IMR-90 (cell line): ENCODE data around the gene GLCCI1. TPM values are rescaled to one million over a fixed set of nuclear protein-coding genes. Genes with fewer than 3 reads are reported as not detected.

ENCODE experiments used
- ATAC-seq: fragments of 200-7000 bp; cut with Tn5 transposase; 2 replicates; pipeline ENCODE4 v1.9.1; 2020; ENCODE audit warnings: low read depth, mild to moderate bottlenecking, moderate library complexity
- BruUV-seq: library from RNA; stranded (reverse); fragments of 400-500 nt; replicated peaks from 2 replicates; lab custom pipeline; 2021; lab: Mats Ljungman, UMichigan
- CTCF ChIA-PET: fragments of 300-600 bp; formaldehyde crosslinking; extraction: SDS; loops from one replicate; lab custom pipeline; 2021; ENCODE audit warnings: antibody characterized with exemption; lab: Yijun Ruan, JAX
- POLR2A ChIA-PET: fragments of 300-600 bp; sonication (Branson Sonifier 250); formaldehyde crosslinking; loops from one replicate; lab custom pipeline; 2022; ENCODE audit warnings: antibody characterized with exemption; ENCODE audit not compliant: unreplicated experiment; lab: Charles Lee
- DNase-seq: peaks from one replicate; pipeline ENCODE4 v3.0.0; 2013
- H2AFZ ChIP-seq: replicated peaks from 2 replicates; pipeline ENCODE3; 2013; ENCODE audit warnings: low read length, mild to moderate bottlenecking; ENCODE audit not compliant: poor library complexity
- H2AK5ac ChIP-seq: 2 replicates; pipeline ENCODE4 v1.6.1; 2013; ENCODE audit warnings: low read depth, low read length, inconsistent platforms
- H2AK9ac ChIP-seq: replicated peaks from 2 replicates; pipeline ENCODE3; 2013; ENCODE audit warnings: mild to moderate bottlenecking, low read depth, low read length, moderate library complexity; ENCODE audit not compliant: poor library complexity
- H2BK120ac ChIP-seq: 2 replicates; pipeline ENCODE4 v1.6.1; 2013; ENCODE audit warnings: low read depth, low read length, inconsistent platforms
- H2BK15ac ChIP-seq: 3 replicates; pipeline ENCODE4 v1.6.1; 2013; ENCODE audit warnings: low read depth, low read length, inconsistent platforms
- H2BK20ac ChIP-seq: 2 replicates; pipeline ENCODE4 v1.6.1; 2013; ENCODE audit warnings: low read depth, mild to moderate bottlenecking, inconsistent platforms, low read length, moderate library complexity
- H2BK5ac ChIP-seq: 2 replicates; pipeline ENCODE4 v1.6.1; 2013; ENCODE audit warnings: mild to moderate bottlenecking, low read depth, low read length, inconsistent platforms; ENCODE audit not compliant: poor library complexity, severe bottlenecking
- H3K14ac ChIP-seq: replicated peaks from 2 replicates; pipeline ENCODE4 v1.6.1; 2013; ENCODE audit warnings: low read depth, low read length, inconsistent platforms
- H3K18ac ChIP-seq: 2 replicates; pipeline ENCODE4 v1.6.1; 2013; ENCODE audit warnings: low read depth, low read length, control low read depth
- H3K23ac ChIP-seq: 2 replicates; pipeline ENCODE4 v1.6.1; 2013; ENCODE audit warnings: low read depth, low read length, inconsistent platforms
- H3K27ac ChIP-seq: 2 replicates; pipeline ENCODE4 v1.5.1; 2013; ENCODE audit warnings: mild to moderate bottlenecking, control low read depth, low read length; ENCODE audit not compliant: insufficient read depth
- H3K27me3 ChIP-seq: 2 replicates; pipeline ENCODE4 v1.6.1; 2013; ENCODE audit warnings: low read length; ENCODE audit not compliant: control insufficient read depth, insufficient read depth
- H3K36me3 ChIP-seq: 2 replicates; pipeline ENCODE4 v1.6.1; 2013; ENCODE audit warnings: low read length, mixed read lengths; ENCODE audit not compliant: control insufficient read depth, insufficient read depth
- H3K4ac ChIP-seq: 2 replicates; pipeline ENCODE4 v1.6.1; 2013; ENCODE audit warnings: low read depth, low read length, inconsistent platforms
- H3K4me1 ChIP-seq: 2 replicates; pipeline ENCODE4 v1.6.1; 2013; ENCODE audit warnings: low read length, mixed read lengths; ENCODE audit not compliant: control insufficient read depth, insufficient read depth
- H3K4me2 ChIP-seq: 2 replicates; pipeline ENCODE4 v1.6.1; 2013; ENCODE audit warnings: low read depth, mild to moderate bottlenecking, control low read depth, low read length, moderate library complexity
- H3K4me3 ChIP-seq: 2 replicates; pipeline ENCODE4 v1.5.1; 2013; ENCODE audit warnings: low read depth, mild to moderate bottlenecking, control low read depth, low read length, moderate library complexity; ENCODE audit not compliant: insufficient read depth
- H3K56ac ChIP-seq: 2 replicates; pipeline ENCODE4 v1.6.1; 2013; ENCODE audit warnings: low read length, inconsistent platforms; ENCODE audit not compliant: insufficient read depth; ENCODE audit errors: extremely low read depth
- H3K79me1 ChIP-seq, 2 experiments: 2 replicates each; pipeline ENCODE4 v1.6.1; 2013; ENCODE audit warnings: low read length in 2 of 2, inconsistent platforms in 1 of 2, low read depth in 1 of 2
- H3K9ac ChIP-seq: 2 replicates; pipeline ENCODE4 v1.6.1; 2013; ENCODE audit warnings: low read depth, low read length, control low read depth
- H3K9me1 ChIP-seq: 2 replicates; pipeline ENCODE4 v1.6.1; 2013; ENCODE audit warnings: low read length, inconsistent platforms; ENCODE audit not compliant: insufficient read depth
- H3K9me3 ChIP-seq: 2 replicates; pipeline ENCODE4 v1.6.1; 2013; ENCODE audit warnings: low read length; ENCODE audit not compliant: control insufficient read depth, insufficient read depth
- H4K20me1 ChIP-seq: 2 replicates; pipeline ENCODE4 v1.6.1; 2013; ENCODE audit warnings: low read length, inconsistent platforms; ENCODE audit not compliant: insufficient read depth
- H4K5ac ChIP-seq: 2 replicates; pipeline ENCODE4 v1.6.1; 2013; ENCODE audit warnings: mild to moderate bottlenecking, low read depth, low read length, control low read depth
- H4K8ac ChIP-seq, 2 experiments: 2 replicates each; pipeline ENCODE4 v1.6.1; 2013; ENCODE audit warnings: low read depth in 2 of 2, low read length in 2 of 2, control low read depth in 1 of 2, inconsistent platforms in 1 of 2
- H4K91ac ChIP-seq: 2 replicates; pipeline ENCODE4 v1.6.1; 2013; ENCODE audit warnings: low read depth, low read length, inconsistent platforms; ENCODE audit not compliant: insufficient read depth
- BHLHE40 ChIP-seq: fragments of 150-350 bp; IDR thresholded peaks from 2 replicates; pipeline ENCODE4 v1.6.1; 2016; ENCODE audit warnings: mild to moderate bottlenecking, low read depth, low read length
- CHD1 ChIP-seq: IDR thresholded peaks from 2 replicates; pipeline ENCODE4 v1.6.1; 2012; ENCODE audit warnings: low read depth, low read length, improper control_type of control experiment
- ELK1 ChIP-seq: fragments of 150-350 bp; IDR thresholded peaks from 2 replicates; pipeline ENCODE4 v1.6.1; 2016; ENCODE audit warnings: low read depth, mild to moderate bottlenecking, low read length, moderate library complexity, borderline replicate concordance
- FOS ChIP-seq: fragments of 150-350 bp; IDR thresholded peaks from 2 replicates; pipeline ENCODE4 v1.6.1; 2016; ENCODE audit warnings: low read depth, low read length
- MAFK ChIP-seq: IDR thresholded peaks from 2 replicates; pipeline ENCODE4 v1.6.1; 2012; ENCODE audit warnings: low read depth, low read length, improper control_type of control experiment
- NFE2L2 ChIP-seq: fragments of 150-350 bp; IDR thresholded peaks from 2 replicates; pipeline ENCODE4 v1.6.1; 2016; ENCODE audit warnings: low read depth, mild to moderate bottlenecking, low read length
- RAD21 ChIP-seq: IDR thresholded peaks from 2 replicates; pipeline ENCODE4 v1.6.1; 2012; ENCODE audit warnings: low read length, improper control_type of control experiment
- RFX5 ChIP-seq: IDR thresholded peaks from 2 replicates; pipeline ENCODE4 v1.8.0; 2012; ENCODE audit warnings: low read depth, mild to moderate bottlenecking, low read length, moderate library complexity
- SMC3 ChIP-seq: fragments of 150-350 bp; IDR thresholded peaks from 2 replicates; pipeline ENCODE4 v1.6.1; 2016; ENCODE audit warnings: low read depth, mild to moderate bottlenecking, antibody characterized with exemption, low read length, moderate library complexity
- USF2 ChIP-seq: fragments of 150-350 bp; IDR thresholded peaks from 2 replicates; pipeline ENCODE4 v1.6.1; 2017; ENCODE audit warnings: mild to moderate bottlenecking, antibody characterized with exemption, low read length, low read depth
- WGBS, 2 experiments: methylation state at CpG; one replicate each; pipeline versions ENCODE4 v1.1.5 to v1.1.7; 2013; ENCODE audit warnings: missing lambda C conversion rate in 2 of 2; ENCODE audit not compliant: insufficient read length in 1 of 2; ENCODE audit errors: extremely low coverage in 2 of 2; 5-methylcytosine and 5-hydroxymethylcytosine counted together
- dilution Hi-C: fragments of 300-500 bp; cut with HindIII; formaldehyde crosslinking; loops from one replicate; pipeline ENCODE4 v1.14.3; 2018; ENCODE audit warnings: low sequenced_read_pairs; ENCODE audit not compliant: unreplicated experiment
- in situ Hi-C: fragments of 300-500 bp; cut with MboI; formaldehyde crosslinking; loops from 3 replicates; pipeline ENCODE4 v1.14.3; 2019; ENCODE audit warnings: low sequenced_read_pairs, inconsistent platforms, mixed read lengths
- intact Hi-C: fragments of 100-400 bp; cut with micrococcal nuclease; formaldehyde crosslinking; loops from 2 replicates; pipeline ENCODE4 v1.10.0; 2022
- polyA plus RNA-seq, 3 experiments: library from polyadenylated mRNA; depleted of rRNA; stranded (reverse); fragments of >200 nt; gene quantifications; 2 replicates each; pipeline ENCODE4 v1.2.3, GENCODE V29; 2012; ENCODE audit warnings: low replicate concordance in 1 of 3
- total RNA-seq: library from RNA; depleted of rRNA; stranded (reverse); fragments of >200 nt; gene quantifications from 2 replicates; pipeline ENCODE4 v1.2.3, GENCODE V29; 2012

Gene GLCCI1
- total and polyA plus RNA-seq, 2 of the 4 experiments (the other 2 are of a cell fraction): 4.1 to 6.2 TPM

- no peak overlapping the region for H3K27ac ChIP-seq
- no peak overlapping the region for H3K4me3 ChIP-seq
- no peak overlapping the region for H2AK5ac ChIP-seq
- H3K9me3 ChIP-seq: no peaks in the 10 kb centered on the region
- H4K8ac ChIP-seq: no peak overlapping the region
- DNase-seq (no peak), ATAC-seq (no peak)
- peaks cover 2% of the 10 kb centered on the region for H3K27me3 ChIP-seq
- no peak overlapping the region for H3K56ac ChIP-seq
- WGBS, 2 experiments: no CpG with 5 or more reads among the region's 2 CpGs
- H2AK9ac ChIP-seq: no peak overlapping the region
- H4K20me1 ChIP-seq: no peaks in the 10 kb centered on the region
- no TSS peak for BruUV-seq
- TF ChIP-seq FOS: no peak
- no peak for TF ChIP-seq NFE2L2
- no peak for TF ChIP-seq RFX5
- no peak for TF ChIP-seq RAD21
- TF ChIP-seq USF2: no peak
- TF ChIP-seq SMC3: no peak
- TF ChIP-seq ELK1: no peak
- TF ChIP-seq BHLHE40: no peak
- TF ChIP-seq MAFK: no peak
- no peak for TF ChIP-seq CHD1
- no peak overlapping the region for H3K14ac ChIP-seq
- no peaks in the 10 kb centered on the region for H3K79me1 ChIP-seq
- intact Hi-C loops (no loop called here), in situ Hi-C loops (no loop called here), dilution Hi-C loops (no loop called here)
- ChIA-PET CTCF (no interaction called here), POLR2A (no interaction called here)
- no peaks in the 10 kb centered on the region for H3K36me3 ChIP-seq
- no peak overlapping the region for H4K5ac ChIP-seq
- no peak overlapping the region for H3K4me2 ChIP-seq
- H2BK120ac ChIP-seq: no peak overlapping the region
- no peak overlapping the region for H4K91ac ChIP-seq
- no peak overlapping the region for H3K23ac ChIP-seq
- no peak overlapping the region for H2BK15ac ChIP-seq
- H3K9me1 ChIP-seq: no peaks in the 10 kb centered on the region
- H2AFZ ChIP-seq: no peak overlapping the region
- no peak overlapping the region for H2BK20ac ChIP-seq
- no peak overlapping the region for H3K9ac ChIP-seq
- no peak overlapping the region for H3K4ac ChIP-seq
- H2BK5ac ChIP-seq: no peak overlapping the region
- H3K18ac ChIP-seq: no peak overlapping the region
- H3K4me1 ChIP-seq: no peaks in the 10 kb centered on the region
Observed at GRCh38 chr7:8126601-8127167, 158.1 kb downstream of the GLCCI1 start.
